GM12878 (cell line): ENCODE data around the gene ACOT12.

Experiments used
- BACH1 ChIP-seq: fragments of 450-650 bp; IDR thresholded peaks from 2 replicates; pipeline ENCODE4 v1.6.1; 2017; ENCODE audit warnings: mild to moderate bottlenecking, borderline replicate concordance
- CHD1 ChIP-seq: IDR thresholded peaks from 2 replicates; pipeline ENCODE4 v1.6.1; 2012; ENCODE audit warnings: low read depth, low read length, improper control_type of control experiment
- CREB1 ChIP-seq: IDR thresholded peaks from 2 replicates; pipeline ENCODE4 v1.6.1; 2012; ENCODE audit warnings: low read depth, mild to moderate bottlenecking, inconsistent platforms
- FOXK2 ChIP-seq: fragments of 450-650 bp; IDR thresholded peaks from 2 replicates; pipeline ENCODE4 v1.6.1; 2017; ENCODE audit warnings: mild to moderate bottlenecking, moderate library complexity
- TAF1 ChIP-seq: IDR thresholded peaks from 2 replicates; pipeline ENCODE4 v1.6.1; 2011; ENCODE audit warnings: mild to moderate bottlenecking, low read depth, low read length, borderline replicate concordance
- TCF12 ChIP-seq: IDR thresholded peaks from 2 replicates; pipeline ENCODE4 v1.6.1; 2011; ENCODE audit warnings: low read depth, mild to moderate bottlenecking, low read length
- TF ChIP-seq, protein P1 (sequence below), 3 experiments: IDR thresholded peaks in 2 of 3; conservative IDR thresholded peaks in 1 of 3; 2 replicates each; pipeline ENCODE4 v1.5.1; 2011; ENCODE audit warnings: low read depth in 3 of 3, low read length in 3 of 3, mild to moderate bottlenecking in 3 of 3, control low read depth in 2 of 3, moderate library complexity in 2 of 3, inconsistent platforms in 1 of 3, mixed read lengths in 1 of 3; ENCODE audit not compliant: control insufficient read depth in 2 of 3, insufficient read depth in 1 of 3; ENCODE audit errors: extremely low read depth in 1 of 3
- TF ChIP-seq, protein P2 (sequence below): IDR thresholded peaks from 2 replicates; pipeline ENCODE4 v1.6.1; 2011; ENCODE audit warnings: low read depth, low read length, improper control_type of control experiment, borderline replicate concordance

DNA sequence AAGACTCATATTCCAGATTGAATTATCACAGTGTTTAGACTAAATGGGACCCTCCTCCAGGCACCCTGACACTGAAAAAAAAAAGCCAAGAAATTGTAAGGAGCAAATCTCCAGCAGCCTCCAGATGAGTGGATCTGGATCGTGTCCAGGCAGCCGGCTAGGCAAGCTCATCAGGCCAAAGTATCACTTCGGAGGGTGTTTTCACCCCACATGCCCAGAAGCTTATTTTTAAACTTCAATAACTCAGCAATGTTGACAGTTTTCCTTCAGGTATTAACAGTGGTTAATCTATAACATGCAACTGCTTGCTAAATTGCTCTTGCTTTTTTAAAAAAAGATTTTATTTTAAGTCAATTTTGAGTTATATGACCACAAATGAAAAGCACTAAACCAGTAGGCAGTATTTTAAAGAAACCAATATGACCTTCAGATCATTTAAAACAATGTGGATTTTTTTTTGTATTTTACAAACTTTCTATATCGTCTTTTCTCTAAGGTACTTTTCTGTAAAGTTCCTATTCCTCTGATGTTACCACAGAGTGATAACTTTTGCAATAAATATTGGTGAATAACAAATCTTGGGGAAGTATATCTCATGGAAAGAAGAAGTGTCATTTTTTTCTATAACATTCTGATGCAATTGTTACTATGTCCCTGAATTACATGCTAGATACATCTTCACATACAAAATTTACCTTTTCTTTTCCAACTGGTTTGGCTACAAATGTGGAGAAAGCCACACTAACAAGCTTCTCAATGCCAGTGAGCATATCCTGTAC lies 30.7 kb downstream of the ACOT12 start:
- TF ChIP-seq, protein P1, sequence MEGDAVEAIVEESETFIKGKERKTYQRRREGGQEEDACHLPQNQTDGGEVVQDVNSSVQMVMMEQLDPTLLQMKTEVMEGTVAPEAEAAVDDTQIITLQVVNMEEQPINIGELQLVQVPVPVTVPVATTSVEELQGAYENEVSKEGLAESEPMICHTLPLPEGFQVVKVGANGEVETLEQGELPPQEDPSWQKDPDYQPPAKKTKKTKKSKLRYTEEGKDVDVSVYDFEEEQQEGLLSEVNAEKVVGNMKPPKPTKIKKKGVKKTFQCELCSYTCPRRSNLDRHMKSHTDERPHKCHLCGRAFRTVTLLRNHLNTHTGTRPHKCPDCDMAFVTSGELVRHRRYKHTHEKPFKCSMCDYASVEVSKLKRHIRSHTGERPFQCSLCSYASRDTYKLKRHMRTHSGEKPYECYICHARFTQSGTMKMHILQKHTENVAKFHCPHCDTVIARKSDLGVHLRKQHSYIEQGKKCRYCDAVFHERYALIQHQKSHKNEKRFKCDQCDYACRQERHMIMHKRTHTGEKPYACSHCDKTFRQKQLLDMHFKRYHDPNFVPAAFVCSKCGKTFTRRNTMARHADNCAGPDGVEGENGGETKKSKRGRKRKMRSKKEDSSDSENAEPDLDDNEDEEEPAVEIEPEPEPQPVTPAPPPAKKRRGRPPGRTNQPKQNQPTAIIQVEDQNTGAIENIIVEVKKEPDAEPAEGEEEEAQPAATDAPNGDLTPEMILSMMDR (IDR thresholded peaks at IDR 0.05 in 2 of 3, conservative IDR thresholded peaks at IDR 0.05 in 1 of 3; ENCODE audit: control insufficient read depth in 2 of 3, extremely low read depth in 1 of 3, insufficient read depth in 1 of 3, low read depth in 3 of 3, low read length in 3 of 3): no peak
- no peak for TF ChIP-seq CHD1
- no peak for TF ChIP-seq TAF1
- TF ChIP-seq, protein P2, sequence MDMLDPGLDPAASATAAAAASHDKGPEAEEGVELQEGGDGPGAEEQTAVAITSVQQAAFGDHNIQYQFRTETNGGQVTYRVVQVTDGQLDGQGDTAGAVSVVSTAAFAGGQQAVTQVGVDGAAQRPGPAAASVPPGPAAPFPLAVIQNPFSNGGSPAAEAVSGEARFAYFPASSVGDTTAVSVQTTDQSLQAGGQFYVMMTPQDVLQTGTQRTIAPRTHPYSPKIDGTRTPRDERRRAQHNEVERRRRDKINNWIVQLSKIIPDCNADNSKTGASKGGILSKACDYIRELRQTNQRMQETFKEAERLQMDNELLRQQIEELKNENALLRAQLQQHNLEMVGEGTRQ: no peak
- no peak for TF ChIP-seq FOXK2
- TF ChIP-seq TCF12: no peak
- TF ChIP-seq BACH1: no peak
- no peak for TF ChIP-seq CREB1
